Measurements from ENCODE around the gene MYBPHL.

DNA sequence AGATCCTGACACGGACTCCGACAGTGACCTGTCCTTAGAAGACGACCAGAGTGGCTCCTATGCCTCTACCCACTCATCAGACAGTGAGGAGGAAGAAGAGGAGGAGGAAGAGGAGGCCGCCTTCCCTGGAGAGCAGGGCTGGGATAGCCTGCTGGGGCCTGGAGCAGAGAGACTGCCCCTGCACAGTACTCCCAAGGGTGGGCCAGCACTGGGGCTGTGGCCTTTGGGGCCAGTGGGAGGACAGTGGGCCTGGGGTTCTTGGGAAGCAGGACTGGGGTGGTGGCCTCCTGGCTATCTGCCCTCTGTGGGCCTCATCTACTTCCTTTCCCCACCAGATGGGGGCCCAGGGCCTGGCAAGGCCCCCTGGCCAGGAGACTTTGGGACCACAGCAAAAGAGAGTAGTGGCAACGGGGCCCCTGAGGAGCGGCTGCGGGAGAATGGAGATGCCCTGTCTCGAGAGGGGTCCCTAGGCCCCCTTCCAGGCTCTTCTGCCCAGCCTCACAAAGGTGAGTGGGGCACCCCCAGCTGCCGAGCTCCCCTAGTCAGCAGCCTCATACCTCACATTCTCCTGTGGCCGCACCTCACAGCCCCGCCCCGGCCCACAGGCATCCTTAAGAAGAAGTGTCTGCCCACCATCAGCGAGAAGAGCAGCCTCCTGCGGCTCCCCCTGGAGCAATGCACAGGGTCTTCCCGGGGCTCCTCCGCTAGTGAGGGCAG, 33.8 kb downstream of the MYBPHL start:
- TF ChIP-seq, protein P1, sequence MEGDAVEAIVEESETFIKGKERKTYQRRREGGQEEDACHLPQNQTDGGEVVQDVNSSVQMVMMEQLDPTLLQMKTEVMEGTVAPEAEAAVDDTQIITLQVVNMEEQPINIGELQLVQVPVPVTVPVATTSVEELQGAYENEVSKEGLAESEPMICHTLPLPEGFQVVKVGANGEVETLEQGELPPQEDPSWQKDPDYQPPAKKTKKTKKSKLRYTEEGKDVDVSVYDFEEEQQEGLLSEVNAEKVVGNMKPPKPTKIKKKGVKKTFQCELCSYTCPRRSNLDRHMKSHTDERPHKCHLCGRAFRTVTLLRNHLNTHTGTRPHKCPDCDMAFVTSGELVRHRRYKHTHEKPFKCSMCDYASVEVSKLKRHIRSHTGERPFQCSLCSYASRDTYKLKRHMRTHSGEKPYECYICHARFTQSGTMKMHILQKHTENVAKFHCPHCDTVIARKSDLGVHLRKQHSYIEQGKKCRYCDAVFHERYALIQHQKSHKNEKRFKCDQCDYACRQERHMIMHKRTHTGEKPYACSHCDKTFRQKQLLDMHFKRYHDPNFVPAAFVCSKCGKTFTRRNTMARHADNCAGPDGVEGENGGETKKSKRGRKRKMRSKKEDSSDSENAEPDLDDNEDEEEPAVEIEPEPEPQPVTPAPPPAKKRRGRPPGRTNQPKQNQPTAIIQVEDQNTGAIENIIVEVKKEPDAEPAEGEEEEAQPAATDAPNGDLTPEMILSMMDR (IDR thresholded peaks at IDR 0.05 in 4 of 5, conservative IDR thresholded peaks at IDR 0.05 in 1 of 5), result no peak
- no peak for TF ChIP-seq POLR2A (IDR thresholded peaks at IDR 0.05)
